Kasumi-1 (cell line): Measurements from ENCODE around the gene EXOC6B.

ENCODE experiments used
- DNase-seq, 2 experiments: peaks; one replicate each; lab custom pipeline; 2025; lab: John Stamatoyannopoulos, UW

The EXOC6B gene

DNA sequence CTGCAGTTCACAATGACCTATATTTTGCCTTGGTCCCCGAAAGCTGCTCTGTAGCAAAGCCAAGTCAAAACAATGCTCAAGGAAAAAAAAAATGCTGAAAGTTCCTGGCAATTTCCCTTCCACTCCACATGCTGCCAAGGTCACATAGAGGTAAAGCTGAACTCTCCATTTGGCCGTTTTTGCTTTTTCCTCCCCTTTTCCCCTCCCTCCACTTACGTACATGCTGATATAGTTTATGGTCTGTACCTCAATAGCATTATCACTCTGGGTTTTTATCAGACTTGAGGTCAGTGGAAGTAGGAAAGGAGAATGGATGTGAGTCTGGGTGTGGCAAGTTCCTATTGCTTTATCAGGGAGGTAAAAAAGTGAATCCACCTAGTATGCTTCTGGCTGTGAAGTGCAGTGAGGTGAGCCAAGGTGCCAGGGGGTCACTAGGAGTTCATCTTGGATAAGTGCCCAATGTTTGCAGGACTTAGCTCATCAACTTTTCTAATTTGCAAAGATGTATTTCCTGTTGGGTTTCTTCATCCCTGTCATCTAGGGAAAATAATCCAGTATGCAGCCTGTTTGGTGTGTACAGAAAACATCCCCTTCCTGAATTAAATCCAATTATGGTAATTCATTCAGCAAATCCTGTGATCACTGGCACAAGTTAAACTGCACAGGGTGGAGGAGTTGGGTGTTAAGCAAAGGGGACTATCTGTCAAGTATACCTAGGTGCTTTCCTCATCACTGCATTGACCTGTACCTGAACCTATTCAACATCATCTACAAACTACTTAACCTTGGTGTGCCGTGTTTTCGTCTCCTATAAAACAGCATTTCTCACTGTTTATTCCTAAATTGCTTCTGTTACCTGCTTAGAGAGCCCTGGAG, 553.8 kb downstream of the EXOC6B start:
- DNase-seq: no peak

- DNase-seq: no peak
Measured at GRCh38 chr2:72271276-72271614, 554.6 kb downstream of the EXOC6B start.

DNA sequence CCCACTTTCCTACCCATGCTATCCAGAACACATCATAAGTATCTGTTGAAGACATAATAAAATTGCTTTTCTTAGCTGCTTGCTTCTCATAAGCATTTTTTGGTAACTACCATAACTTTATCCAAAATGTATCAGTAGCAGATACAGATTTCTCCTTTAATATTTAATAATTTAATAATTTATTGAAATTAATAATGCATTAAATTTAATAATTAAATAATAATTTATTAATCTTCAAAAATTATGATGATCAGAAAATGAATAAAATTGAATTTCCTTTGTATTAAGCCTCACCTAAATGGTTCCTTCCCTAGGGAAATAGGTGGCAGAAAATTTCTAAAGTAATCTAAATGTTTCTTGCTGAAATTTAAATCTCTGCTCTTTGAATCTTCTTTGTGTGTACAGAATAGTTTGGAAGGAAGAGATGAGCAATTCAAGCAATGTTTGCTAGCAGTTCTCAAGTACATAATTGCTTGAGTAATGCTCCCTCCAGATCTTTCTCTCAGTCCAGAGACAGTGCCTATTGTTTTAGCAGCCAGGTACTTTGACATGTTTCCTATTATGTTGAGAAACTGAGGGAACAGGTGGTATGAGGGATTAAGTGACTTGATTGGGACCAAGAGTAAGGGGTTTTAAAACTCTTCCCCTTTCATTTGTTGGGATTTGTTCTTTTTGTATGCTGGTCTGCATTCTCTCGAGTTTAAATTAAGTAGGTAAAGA, 555.1 kb downstream of the EXOC6B start:
- no peak for DNase-seq

- DNase-seq: no peak
Measured at GRCh38 chr2:72263776-72264060, 562.1 kb downstream of the EXOC6B start.

DNA sequence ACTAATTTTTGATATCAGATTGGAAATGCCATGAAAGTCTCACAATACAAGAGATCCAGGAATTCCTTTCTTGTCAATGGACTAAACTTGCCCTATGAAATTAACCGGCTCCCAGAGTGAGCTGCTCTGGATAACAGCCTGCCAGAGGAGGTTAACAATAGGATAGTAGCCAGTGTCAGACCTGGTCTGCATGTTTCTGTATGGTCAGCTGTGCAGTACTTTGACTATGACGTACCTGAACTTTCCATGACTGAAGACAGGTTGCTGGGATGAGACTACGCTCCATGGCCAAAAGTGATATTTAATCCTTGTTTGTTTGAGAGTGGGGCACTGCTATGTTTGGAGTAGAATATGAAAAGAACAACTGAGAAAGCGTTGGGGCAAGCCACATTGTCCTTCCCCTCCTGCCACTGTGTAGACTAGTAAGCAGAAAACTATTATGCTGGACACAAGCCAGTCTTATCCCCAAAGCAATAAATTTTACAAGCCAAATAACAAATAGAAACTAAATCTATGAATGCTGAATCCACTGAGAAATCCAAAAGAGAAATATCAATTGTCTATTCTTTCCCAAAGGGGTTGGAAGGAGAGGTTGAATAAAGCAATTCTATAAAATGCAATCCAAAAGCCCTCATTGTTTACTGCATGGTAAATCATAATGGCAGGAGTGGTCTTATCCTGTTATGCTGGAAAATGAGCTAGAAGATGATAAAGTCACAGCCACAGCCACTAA, 562.6 kb downstream of the EXOC6B start:
- no peak for DNase-seq

- no peak for DNase-seq
Measured at GRCh38 chr2:72261076-72261475, 564.8 kb downstream of the EXOC6B start.

- DNase-seq: no peak
Measured at GRCh38 chr2:72255540-72255939, 570.3 kb downstream of the EXOC6B start.

DNA sequence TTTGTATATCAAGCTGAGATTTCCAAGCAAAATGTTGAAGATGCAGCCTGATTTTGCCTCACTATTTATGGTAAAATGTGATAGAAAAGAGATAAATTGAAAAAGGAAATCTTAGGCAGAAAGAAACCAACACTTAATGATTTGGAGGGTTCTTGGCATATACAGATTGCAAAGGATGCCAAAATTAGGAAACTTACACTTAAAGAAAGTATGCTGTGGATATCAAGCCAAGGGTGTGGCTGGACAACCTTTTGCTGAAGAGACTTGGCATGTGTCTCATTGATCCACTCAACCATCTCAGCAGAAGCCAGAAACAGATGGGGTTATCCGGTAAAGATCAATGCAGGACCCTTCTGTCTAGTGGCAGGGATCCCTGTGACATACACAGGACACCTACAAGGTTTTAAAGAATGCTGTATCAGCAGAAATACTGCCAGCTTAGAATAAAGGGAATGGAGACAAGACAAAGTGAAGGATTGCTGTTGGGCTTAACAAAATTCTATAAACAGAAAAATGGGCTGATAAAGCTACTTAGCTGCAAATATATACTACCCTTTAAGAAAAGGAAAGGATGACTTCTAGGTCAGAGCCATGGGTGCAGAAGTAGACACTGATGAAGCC, 570.9 kb downstream of the EXOC6B start:
- no peak for DNase-seq

DNA sequence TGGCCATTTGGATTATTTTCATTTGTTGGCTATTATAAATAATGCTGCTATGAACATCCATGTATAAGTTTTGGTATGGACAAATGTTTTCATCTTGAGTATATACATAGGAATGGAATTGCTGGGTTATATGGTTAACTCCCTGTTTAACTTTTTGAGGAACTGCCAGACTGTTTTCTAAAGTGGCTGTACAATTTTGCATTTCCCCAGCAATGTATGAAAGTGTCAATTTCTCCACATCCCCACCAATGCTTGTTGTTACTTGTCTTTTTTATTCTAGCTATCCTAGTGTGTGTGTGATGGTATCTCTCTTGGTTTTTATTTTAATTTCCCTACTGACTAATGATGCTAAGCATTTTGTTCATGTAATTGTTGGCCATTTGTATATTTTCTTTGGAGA, 587.5 kb downstream of the EXOC6B start:
- DNase-seq: no peak

DNA sequence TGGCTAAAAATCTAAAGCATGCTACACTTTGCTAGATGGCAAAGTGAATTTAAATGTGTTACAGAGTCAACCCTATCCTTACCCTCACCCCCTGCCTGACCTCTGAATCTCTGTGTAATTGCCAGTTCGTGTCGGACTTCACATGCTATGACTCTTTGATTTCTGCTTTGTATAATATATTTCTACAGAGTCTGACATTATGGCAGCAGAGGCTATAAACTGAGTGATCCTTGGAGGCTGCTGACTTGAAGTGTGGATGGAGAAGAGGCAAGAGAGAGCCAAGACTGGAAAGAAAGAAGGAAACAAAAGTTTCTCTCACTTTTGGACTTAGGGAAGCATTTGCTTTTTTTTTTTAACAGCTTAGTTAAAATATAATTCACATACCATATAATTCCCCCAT, 588.3 kb downstream of the EXOC6B start:
- DNase-seq: no peak

- DNase-seq: no peak
Measured at GRCh38 chr2:72236445-72237067, 589.3 kb downstream of the EXOC6B start.

DNA sequence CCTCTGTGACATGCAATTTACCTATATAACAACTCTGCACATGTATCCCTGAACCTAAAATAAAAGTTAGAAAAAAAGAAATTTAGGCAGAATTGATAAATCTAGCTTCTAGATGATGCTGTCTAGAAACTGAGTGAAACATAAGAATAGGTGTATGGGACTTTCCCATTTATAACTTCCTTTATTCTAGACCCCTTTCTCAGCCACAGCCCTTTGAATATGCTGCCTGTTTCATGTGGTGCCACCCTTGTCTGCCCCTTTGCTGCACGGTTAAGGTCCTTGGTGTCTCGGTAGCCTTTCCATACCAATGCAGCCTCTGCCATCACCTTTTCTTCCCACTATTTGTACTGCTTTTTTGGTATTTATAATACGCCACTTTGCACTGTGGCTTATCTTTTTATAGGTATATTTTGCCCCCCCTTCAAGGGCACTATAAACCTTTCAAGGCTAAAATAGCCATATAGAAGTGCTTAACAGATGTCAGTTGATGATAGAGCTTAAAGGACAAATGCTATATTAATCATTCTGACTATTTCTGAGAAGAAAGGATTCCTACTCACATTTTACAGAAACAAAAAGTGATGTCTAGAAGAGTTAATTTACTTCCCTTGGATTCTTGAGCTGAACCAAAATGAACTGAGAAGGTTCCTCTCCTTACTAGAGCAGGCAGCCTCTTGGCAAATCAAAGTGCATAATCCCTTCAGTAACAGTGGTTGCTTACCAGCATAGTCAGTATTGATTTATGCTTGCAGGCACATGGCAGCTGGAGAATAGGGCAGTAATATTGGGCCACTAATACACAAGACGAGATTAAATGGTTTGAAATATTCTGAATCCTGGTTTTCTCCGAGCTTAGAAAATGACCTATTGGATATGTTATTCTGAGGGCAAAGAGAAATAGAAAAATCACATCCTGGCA, 590.1 kb downstream of the EXOC6B start:
- DNase-seq: no peak

DNA sequence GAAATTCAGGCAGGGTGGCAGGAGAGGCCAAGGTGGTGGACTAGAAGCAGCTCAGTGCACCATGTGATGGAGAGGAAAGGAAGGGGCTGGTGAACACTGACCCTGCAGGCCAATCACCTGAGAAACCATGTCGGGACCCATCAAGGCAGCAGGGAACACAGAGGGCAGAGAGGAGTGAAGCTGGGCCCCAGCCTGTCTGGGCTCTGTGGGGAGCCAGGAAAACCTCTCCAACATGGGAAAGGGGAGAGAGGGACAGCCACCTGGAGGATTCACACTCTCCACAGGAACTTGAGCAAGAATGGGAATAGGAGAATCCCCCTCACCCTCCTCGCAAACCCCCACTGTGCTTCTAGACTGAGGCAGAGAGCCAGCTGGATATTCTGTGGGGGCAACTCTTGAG, 592.6 kb downstream of the EXOC6B start:
- no peak for DNase-seq

- no peak for DNase-seq
Measured at GRCh38 chr2:72222829-72223564, 602.8 kb downstream of the EXOC6B start.

DNA sequence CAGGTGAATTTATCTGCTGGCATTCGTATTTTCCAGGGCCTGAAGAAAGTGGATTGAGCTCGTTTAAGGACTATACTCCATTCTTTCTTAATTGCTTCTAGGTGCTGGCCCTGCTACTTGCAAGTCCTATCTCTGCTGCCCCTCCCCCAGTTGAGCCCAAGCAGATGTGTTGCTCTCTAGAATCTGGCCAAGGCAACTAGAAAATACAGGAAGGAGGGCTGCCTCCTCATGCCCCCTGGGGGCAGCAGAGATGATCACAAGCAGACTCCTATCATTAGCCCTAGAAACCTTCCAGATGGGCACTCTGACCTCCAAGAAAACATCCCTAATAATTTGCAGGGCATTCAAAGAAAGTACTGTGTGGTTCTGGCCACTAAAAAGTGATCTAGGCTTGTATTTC, 605.7 kb downstream of the EXOC6B start:
- peak in 1 of 2 experiments; percentile 20 for DNase-seq

- no peak for DNase-seq
Measured at GRCh38 chr2:72214429-72215143, 611.2 kb downstream of the EXOC6B start.

- DNase-seq: no peak
Measured at GRCh38 chr2:72212486-72212855, 613.4 kb downstream of the EXOC6B start.

DNA sequence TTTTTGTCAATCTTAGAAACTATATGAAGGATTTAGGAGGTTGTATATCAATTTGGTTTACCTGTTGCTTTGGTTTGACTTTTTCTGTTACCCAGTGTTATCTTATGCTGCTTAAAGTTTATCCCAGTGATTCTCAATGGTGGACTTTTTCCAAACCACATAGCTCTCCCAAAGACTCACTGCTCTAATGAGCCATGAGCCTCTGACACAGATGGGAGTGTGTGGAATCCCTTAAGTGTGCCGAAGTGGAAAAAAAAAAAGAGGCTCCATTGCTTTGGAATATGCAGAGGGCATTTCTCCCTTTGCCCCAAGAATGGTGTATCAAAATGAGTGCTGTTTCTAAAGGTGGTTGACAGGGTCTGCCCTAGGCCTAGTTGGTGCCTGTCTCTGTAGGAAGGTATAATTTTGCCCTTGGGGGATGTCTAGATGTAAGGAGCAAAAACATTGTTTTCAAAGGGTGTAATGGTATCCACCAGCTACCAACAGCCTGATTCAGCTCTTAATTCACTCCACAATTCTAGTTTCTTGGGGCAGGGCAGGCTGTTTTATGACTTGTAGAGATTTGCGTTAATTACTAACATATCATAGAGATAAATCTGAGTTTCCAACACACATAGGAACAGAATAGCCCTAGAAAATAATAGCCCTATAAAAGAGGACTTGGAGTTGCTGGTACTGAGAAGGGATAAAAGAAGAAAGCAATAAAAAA, 613.9 kb downstream of the EXOC6B start:
- DNase-seq: no peak

GRCh38 chr2:72211350-72211749, 614.5 kb downstream of the EXOC6B start:
- no peak for DNase-seq
